ENCODE data around the gene CLCN7. TPM values are rescaled to one million over a fixed set of nuclear protein-coding genes. Genes with fewer than 3 reads are reported as not detected.

The CLCN7 gene
- polyA plus RNA-seq, 1 donor, result 39.9 TPM

- no peak for DNase-seq
Measured at GRCh38 chr16:1464196-1464893, 10.5 kb downstream of the CLCN7 start.

DNA sequence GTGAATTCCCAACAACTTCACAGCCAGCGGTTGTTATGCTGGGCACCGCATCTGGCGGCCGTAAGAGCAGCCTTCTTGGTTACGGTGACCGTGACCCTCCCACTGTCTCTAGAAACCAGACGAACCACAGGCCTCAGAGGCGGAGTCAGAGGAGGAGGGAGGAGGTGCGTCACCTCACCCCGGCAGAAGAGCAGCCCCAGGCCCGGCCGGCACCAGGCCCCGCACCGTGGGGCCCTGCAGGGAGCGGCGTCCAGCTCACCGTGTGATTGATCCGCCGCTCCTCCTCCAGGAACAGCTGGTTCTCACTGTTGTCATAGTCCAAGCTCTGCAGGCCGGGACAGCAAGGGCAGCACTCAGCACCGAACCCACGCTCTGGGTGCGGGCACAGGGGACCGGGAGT is 13.7 kb downstream of the CLCN7 start:
- DNase-seq, result no peak

GRCh38 chr16:1460602-1461138 is 14.2 kb downstream of the CLCN7 start:
- no peak for DNase-seq

- no peak for DNase-seq
Measured at GRCh38 chr16:1459967-1460366, 14.9 kb downstream of the CLCN7 start.

DNA sequence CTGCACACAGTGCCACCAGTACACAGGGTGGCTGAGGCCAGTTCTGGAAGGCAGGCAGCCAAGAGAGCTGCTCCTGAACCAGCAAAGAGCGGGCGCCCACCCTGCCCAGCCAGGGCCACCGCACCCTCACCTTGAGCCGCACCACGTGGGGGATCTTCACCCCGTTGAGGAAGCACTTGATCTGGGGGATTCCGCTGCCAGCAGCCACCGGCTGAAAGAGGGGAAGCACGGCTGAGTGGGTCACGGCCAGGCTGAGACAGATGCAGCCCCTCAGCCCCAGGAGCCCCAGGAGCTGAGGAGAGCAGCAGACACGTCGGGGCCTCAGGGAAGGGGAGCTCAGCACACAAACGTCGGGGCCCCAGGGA is 15.9 kb downstream of the CLCN7 start:
- no peak for DNase-seq

- DNase-seq, result no peak
Measured at GRCh38 chr16:1458336-1458976, 16.4 kb downstream of the CLCN7 start.

DNA sequence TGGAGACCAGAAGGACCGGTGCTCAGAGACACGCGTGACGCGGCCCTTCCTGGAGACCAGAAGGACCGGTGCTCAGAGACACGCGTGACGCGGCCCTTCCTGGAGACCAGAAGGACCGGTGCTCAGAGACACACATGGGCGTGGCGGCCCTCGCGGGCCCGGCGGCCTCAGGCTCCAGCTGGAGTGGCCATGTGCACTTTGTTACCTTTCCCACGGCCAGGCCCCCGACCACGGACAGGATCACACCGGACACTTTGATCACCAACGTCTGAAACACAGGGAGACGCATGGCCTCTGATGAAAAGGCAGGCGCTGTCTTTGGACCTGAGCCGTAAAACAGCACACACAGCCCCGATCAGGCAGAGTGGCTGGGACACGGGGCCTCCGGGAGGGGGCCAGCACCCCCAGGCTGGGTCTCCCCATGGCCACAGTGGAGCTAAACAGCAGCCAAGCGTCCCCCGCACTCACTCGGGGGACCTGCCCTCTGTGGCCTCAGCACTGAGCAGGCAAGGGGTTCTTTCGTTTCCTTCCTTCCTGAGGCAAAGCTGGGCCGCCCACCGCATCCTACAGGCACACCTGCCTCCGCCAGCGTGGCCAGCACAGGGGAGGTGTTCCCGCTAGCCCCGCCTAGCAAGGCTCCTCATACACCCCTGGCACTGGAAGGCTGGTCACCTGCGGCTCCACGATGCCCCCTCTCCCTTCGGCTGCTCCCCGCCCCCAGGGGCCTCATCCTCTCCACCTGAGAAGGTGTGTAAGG is 17.2 kb downstream of the CLCN7 start:
- DNase-seq, result no peak

- DNase-seq, result no peak
Measured at GRCh38 chr16:1456951-1457350, 17.9 kb downstream of the CLCN7 start.

- no peak for DNase-seq
Measured at GRCh38 chr16:1455190-1456171, 19.3 kb downstream of the CLCN7 start.

- DNase-seq, result no peak
Measured at GRCh38 chr16:1454561-1454960, 20.3 kb downstream of the CLCN7 start.

- no peak for DNase-seq
Measured at GRCh38 chr16:1453316-1453715, 21.5 kb downstream of the CLCN7 start.

DNA sequence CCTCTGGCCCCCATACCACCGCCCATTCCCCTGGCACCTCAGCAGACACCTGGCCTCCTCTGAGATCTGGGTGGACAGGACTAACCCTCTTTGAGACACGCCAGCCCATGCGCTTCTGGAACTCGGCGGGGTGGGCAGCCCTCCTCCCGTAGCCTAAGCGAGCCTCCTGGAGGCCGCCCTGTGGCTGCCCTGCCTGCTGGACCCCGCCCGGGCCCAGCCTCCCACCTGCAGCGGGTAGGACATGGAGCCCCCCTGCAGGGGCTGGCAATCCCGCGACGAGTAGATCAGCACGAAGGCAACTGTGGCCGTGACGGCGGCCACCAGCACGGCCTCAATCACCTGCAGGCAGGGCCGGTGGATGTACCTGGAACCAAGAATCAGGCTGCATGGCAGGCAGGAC is 22.3 kb downstream of the CLCN7 start:
- no peak for DNase-seq

DNA sequence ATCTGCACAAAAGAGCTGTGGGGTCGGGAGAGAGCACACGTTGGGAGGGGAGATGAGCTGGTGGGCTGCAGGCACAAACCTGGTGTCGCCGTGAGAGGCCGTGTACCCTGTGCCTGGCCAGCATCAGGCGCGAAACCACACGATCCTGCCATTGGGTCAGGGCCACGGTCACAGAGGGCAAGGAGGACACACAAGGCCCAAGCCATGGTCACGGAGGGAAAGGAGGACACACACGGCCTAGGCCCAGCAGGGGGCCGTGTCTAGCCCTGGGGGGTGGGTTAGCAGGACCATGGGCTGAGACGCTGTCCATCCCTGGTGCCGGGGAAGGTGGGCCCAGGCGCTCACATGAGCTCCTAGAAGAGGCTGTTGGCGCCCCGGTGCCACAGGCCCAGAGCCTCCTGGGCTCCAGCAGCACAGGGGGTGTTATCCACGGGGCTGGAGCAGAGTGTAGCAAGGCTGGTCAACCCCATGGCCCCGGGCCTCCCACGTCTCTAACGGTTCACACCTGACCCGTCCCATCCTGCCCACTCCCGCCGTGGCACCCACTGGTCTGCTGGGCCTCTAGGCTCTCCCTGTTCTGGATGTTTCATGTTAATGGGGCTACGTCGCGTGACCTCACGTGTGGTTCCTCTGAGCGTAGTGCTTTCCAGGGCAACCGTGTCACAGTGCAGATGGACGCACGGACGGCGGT is 23.0 kb downstream of the CLCN7 start:
- DNase-seq, result no peak

GRCh38 chr16:1450841-1451240 is 24.0 kb downstream of the CLCN7 start:
- no peak for DNase-seq

DNA sequence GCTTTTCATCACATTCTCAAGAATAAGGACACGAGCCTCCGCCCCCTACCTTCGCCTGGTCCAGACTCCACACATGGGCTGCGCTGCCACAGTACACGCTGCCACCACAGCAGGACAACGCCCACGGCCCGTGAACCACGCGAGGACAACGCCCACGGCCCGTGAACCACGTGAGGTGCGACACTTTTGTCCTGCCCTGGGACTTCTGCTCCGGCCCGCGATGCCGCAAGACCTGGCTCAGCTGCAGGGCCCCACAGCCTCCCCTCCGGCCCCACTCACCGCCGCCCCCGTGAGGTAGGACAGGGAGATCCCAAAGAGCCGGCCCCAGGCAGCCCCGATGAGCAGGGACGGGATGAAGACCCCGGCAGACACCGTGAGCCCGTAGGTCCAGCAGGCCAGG is 24.6 kb downstream of the CLCN7 start:
- DNase-seq, result no peak

DNA sequence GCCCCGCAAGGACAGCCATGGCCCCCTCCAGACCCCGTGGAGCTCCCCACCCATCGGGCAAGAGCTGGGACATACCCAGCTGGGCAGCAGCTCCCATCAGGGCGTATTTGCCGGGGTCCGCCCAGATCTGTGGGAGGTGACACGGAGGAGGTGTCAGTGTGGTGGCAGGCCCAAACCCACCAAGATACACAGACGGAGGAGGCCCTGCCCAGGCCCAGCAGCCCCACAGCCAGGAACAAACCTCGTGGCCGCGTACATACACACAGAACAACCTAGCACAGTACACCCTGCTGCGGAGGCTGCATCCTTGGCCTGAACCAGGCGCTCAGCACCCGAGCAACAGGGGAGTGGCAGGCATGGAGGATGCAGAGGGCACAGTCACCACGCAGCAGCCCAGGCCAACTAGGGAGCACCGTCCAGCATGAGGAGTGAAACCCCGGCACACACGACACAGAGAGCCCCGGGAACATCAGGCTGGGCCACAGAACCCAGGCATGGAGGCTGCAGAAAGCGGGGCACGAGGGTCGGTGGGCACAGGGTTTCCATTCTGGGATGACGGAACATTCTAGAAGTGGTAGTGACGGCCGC is 25.5 kb downstream of the CLCN7 start:
- no peak for DNase-seq

GRCh38 chr16:1448536-1449116 is 26.2 kb downstream of the CLCN7 start:
- no peak for DNase-seq

DNA sequence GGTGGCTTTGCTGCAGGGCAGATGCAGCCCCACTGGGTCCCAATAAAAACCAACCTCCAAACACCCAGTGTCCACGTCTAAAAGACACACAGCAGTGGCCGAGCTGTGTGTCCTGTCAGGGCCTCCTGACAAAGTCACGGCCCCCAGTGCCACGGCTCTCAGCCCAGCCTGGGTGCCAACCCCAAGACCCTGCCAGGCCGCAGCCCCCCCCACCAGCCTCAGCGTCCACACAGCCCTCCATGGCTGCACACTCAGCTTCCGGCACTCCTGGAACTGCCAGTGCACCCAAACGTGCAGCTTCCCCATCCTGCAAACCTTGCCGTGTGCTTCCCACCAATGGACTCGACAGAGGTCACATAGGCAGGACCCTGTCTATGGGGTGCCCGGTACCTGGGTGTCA is 26.9 kb downstream of the CLCN7 start:
- no peak for DNase-seq

DNA sequence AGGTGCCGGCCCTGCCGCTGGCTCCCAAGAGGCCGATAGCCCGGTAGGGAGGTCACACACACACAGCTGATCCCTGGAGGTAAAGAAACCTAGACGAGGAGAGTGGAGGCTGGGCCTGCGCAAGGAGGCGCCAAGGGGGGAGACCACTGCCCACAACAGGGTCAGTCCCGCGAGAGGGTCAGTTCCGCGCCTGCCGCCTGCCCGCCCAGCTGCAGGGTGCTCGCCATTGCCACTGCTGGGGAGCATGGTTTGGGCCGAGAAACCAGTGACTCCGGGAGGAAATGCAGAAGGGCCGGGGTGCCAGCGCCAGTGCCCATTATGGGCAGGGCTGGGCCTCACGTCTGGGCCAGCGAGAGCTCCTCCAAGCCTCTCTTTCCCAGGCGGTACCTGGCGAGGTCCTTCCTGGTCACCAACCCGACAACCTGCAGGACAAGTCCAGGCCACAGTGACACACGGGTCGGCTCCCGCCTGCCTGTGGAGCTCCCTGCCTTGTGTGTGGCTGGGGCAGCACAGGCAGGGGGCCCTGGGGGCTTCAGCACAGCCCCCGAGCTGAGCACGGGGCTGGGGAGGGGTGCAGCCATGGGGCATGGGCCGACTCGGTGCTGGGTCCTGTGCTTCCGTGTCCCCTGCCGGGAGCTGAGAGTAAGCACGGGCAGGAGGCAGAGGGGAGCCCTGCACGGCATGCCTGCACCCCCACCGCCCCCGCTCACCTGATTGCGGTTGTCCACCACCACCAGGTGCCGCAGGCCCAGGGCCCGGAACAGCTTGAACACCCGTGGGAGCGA is 28.3 kb downstream of the CLCN7 start:
- DNase-seq, result no peak

Measured in hindlimb muscle (tissue), 1 donor.